ENCODE data around the gene PCK2. TPM values are rescaled to one million over a fixed set of nuclear protein-coding genes. Genes with fewer than 3 reads are reported as not detected.
A peak's percentile ranks its signal among the peaks of the same experiment; 100 is the strongest.

The PCK2 gene
- total and polyA plus RNA-seq, 2 of the 8 experiments (the other 6 are each of a cell fraction or from before 2014, with no cell fraction given): 81.9 to 115 TPM

DNA sequence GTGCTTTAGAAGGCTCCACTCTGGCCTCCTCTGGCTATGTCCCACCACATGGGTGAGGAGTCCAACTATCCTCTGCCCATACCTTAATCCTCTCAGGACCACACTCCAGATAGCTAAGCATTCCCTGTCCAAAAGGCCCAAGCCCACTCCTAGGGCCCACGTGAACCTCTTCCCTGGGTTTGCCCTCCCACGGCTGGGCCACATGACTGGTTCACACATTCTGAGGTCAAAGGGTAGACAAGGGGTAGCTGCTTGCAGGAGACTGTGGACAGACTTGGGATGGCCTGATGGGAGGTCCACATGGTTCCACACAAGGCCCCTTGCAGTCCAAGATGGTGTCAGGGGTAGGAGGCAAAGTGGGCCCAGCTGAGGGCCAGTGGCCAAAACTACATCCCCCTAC, 6.0 kb upstream of the PCK2 start:
- FAIRE-seq (no peak), DNase-seq (ENCODE audit: low read depth in 1 of 2, low spot score in 2 of 2) (no peak)
- CTCF ChIA-PET (ENCODE audit: partially characterized antibody): interaction anchor here (0.6 to 12.8 kb wide), 7 partner anchors 11 to 721 kb away, joined by 3 to 316 read pairs (median 5); partner anchors contain the start of genes CARMIL3, CPNE6 and PSME1
- no peak overlapping the region for H3K4ac ChIP-seq (replicated peaks; ENCODE audit: insufficient read length, low read depth, low read length)
- no peak overlapping the region for H2AK5ac ChIP-seq (ENCODE audit: low read depth, low read length)
- no peak overlapping the region for H4K8ac ChIP-seq (ENCODE audit: extremely low read depth, insufficient read depth, low read length)
- H3K79me2 ChIP-seq (ENCODE audit: control insufficient read depth in 1 of 2, insufficient read depth in 2 of 2, low read length in 2 of 2): no peaks in the 10 kb centered on the region
- H2AFZ ChIP-seq (ENCODE audit: low read length): no peak overlapping the region
- H3K4me2 ChIP-seq (ENCODE audit: insufficient read depth in 1 of 2, low read depth in 2 of 2, low read length in 2 of 2): no peak overlapping the region
- H3K27me3 ChIP-seq (replicated peaks in 1 of 4; ENCODE audit: control insufficient read depth in 3 of 4, extremely low read depth in 1 of 4, insufficient read depth in 3 of 4, low read length in 3 of 4): no peaks in the 10 kb centered on the region; a peak in 1 of 7 replicates
- H4K91ac ChIP-seq (replicated peaks; ENCODE audit: insufficient read length, low read length): no peak overlapping the region
- no peak overlapping the region for H3K56ac ChIP-seq (replicated peaks; ENCODE audit: insufficient read length, low read depth, low read length)
- POLR2A ChIA-PET (ENCODE audit: partially characterized antibody): interaction anchor here (1.3 to 23.9 kb wide), 3 partner anchors 15 to 27 kb away, joined by 3 to 626 read pairs (median 259); partner anchors contain the start of gene CPNE6
- H3K27ac ChIP-seq (ENCODE audit: low read depth, low read length): no peak overlapping the region
- H3K36me3 ChIP-seq (ENCODE audit: control insufficient read depth in 2 of 4, insufficient read depth in 4 of 4, low read length in 3 of 4): no peaks in the 10 kb centered on the region
- 0 out of 2 replicates have a peak overlapping the region, but pooled peaks have one; percentile 1 for H2BK15ac ChIP-seq (ENCODE audit: low read length)
- no peak overlapping the region for H3K14ac ChIP-seq (ENCODE audit: insufficient read length)
- no peaks in the 10 kb centered on the region for H4K20me1 ChIP-seq (replicated peaks in 1 of 2; ENCODE audit: control insufficient read depth in 1 of 2, insufficient read depth in 2 of 2, low read length in 2 of 2)
- 89% methylated on average over 2 of the region's 2 CpGs; no CpG with 5 or more reads in 1 of the 2 experiments for WGBS, 2 experiments (ENCODE audit: extremely low coverage in 1 of 2, insufficient coverage in 1 of 2, insufficient read length in 1 of 2, insufficient replicate concordance in 2 of 2, low coverage in 1 of 2, low lambda C conversion rate in 2 of 2, missing lambda C conversion rate in 1 of 2)
- H2BK120ac ChIP-seq (replicated peaks; ENCODE audit: low read depth, low read length): no peak overlapping the region
- no peak overlapping the region for H4K5ac ChIP-seq (ENCODE audit: insufficient read length, low read depth, low read length)
- H3K23me2 ChIP-seq (ENCODE audit: low read depth, low read length): no peaks in the 10 kb centered on the region
- no peaks in the 10 kb centered on the region for H3K79me1 ChIP-seq (ENCODE audit: low read depth, low read length)
- no peak overlapping the region for H3K18ac ChIP-seq (ENCODE audit: extremely low read depth, low read length)
- H2BK5ac ChIP-seq (ENCODE audit: low read depth, low read length): no peak overlapping the region
- no peaks in the 10 kb centered on the region for H3K9me3 ChIP-seq (ENCODE audit: insufficient read depth in 2 of 2, low read depth in 1 of 2, low read length in 1 of 2)
- H3K4me1 ChIP-seq (replicated peaks in 1 of 4; ENCODE audit: control insufficient read depth in 3 of 4, insufficient read depth in 4 of 4, low read length in 3 of 4): peaks cover 0 to 2% (median under 1%) of the 10 kb centered on the region in 4 experiments; a peak in 2 of 7 replicates
- no peak overlapping the region for H3K4me3 ChIP-seq (ENCODE audit: extremely low read depth in 1 of 4, insufficient read depth in 2 of 4, low read depth in 3 of 4, low read length in 4 of 4)
- H3K23ac ChIP-seq (ENCODE audit: insufficient read length): no peak overlapping the region
- no peak overlapping the region for H3K9ac ChIP-seq (replicated peaks in 1 of 4; ENCODE audit: extremely low read depth in 1 of 4, low read depth in 3 of 4, low read length in 3 of 4)
- peak overlapping the region; percentile 10; the same call in 1 of the 2 replicates for H2BK12ac ChIP-seq (ENCODE audit: low read depth, low read length)
- no peak overlapping the region for H2BK20ac ChIP-seq (ENCODE audit: low read length)
- TF ChIP-seq JUN (IDR thresholded peaks at IDR 0.05; ENCODE audit: low read depth, low read length): no peak
- TF ChIP-seq POLR2A (IDR thresholded peaks at IDR 0.05; ENCODE audit: control extremely low read depth in 1 of 2, low read depth in 2 of 2, low read length in 2 of 2): no peak
- TF ChIP-seq TBP (IDR thresholded peaks at IDR 0.05; ENCODE audit: low read depth, low read length): no peak
- no peak for TF ChIP-seq CHD2 (IDR thresholded peaks at IDR 0.05; ENCODE audit: low read length)
- TF ChIP-seq KDM5A (IDR thresholded peaks at IDR 0.05; ENCODE audit: low read length): no peak
- TF ChIP-seq SUZ12 (IDR thresholded peaks at IDR 0.05; ENCODE audit: low read length): no peak
- TF ChIP-seq, protein P1, sequence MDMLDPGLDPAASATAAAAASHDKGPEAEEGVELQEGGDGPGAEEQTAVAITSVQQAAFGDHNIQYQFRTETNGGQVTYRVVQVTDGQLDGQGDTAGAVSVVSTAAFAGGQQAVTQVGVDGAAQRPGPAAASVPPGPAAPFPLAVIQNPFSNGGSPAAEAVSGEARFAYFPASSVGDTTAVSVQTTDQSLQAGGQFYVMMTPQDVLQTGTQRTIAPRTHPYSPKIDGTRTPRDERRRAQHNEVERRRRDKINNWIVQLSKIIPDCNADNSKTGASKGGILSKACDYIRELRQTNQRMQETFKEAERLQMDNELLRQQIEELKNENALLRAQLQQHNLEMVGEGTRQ (IDR thresholded peaks at IDR 0.05; ENCODE audit: low read length): no peak
- no peak for TF ChIP-seq CREB1 (IDR thresholded peaks at IDR 0.05)
- no peak for TF ChIP-seq SIN3A (conservative IDR thresholded peaks at IDR 0.05 in 1 of 2, IDR thresholded peaks at IDR 0.05 in 1 of 2; ENCODE audit: low read depth in 1 of 2, low read length in 2 of 2)
- no peak for TF ChIP-seq BACH1 (IDR thresholded peaks at IDR 0.05; ENCODE audit: low read length)
- TF ChIP-seq KDM1A (IDR thresholded peaks at IDR 0.05; ENCODE audit: borderline replicate concordance, low read length): no peak
- no peak for TF ChIP-seq GABPA (IDR thresholded peaks at IDR 0.05; ENCODE audit: borderline replicate concordance, insufficient read depth, low read length)
- no peak for TF ChIP-seq TEAD4 (IDR thresholded peaks at IDR 0.05; ENCODE audit: low read depth, low read length)
- no peak for TF ChIP-seq BCL11A (IDR thresholded peaks at IDR 0.05; ENCODE audit: low read depth in 2 of 2, low read length in 2 of 2)

Data from H1 (cell line).